ENCODE data around the gene EXOC4.

DNA sequence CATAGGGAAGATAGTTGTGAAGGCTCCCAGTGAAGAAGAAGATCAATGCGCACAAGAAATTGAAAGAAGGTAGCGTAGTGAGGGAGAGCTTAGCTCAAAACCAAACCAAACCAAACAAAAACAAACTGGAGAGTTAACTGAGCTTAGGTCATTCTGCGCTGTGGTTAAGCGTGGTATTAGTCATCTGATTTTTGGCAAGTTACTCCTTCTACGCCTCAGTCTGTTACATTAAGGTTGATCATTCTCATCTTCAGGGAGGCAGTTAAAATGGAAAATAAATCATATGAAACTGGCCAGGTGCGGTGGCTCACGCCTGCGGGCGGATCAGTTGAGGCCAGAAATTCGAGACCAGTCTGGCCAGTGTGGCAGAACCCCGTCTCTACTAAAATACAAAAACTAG, 259.7 kb downstream of the EXOC4 start:
- TF ChIP-seq, protein P1, sequence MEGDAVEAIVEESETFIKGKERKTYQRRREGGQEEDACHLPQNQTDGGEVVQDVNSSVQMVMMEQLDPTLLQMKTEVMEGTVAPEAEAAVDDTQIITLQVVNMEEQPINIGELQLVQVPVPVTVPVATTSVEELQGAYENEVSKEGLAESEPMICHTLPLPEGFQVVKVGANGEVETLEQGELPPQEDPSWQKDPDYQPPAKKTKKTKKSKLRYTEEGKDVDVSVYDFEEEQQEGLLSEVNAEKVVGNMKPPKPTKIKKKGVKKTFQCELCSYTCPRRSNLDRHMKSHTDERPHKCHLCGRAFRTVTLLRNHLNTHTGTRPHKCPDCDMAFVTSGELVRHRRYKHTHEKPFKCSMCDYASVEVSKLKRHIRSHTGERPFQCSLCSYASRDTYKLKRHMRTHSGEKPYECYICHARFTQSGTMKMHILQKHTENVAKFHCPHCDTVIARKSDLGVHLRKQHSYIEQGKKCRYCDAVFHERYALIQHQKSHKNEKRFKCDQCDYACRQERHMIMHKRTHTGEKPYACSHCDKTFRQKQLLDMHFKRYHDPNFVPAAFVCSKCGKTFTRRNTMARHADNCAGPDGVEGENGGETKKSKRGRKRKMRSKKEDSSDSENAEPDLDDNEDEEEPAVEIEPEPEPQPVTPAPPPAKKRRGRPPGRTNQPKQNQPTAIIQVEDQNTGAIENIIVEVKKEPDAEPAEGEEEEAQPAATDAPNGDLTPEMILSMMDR (IDR thresholded peaks at IDR 0.05): no peak
- no peak for TF ChIP-seq POLR2A (IDR thresholded peaks at IDR 0.05)

Data from vagina (tissue), 2 donors.